ENCODE measurements around the gene SMARCE1.

Gene SMARCE1

GRCh38 chr17:40580140-40580539 is 67.5 kb downstream of the SMARCE1 start:
- POLR2A ChIA-PET, result no interaction called here
- TF ChIP-seq ZNF175 (tag by site-specific recombination; IDR thresholded peaks at IDR 0.05), result no peak
- no peak for TF ChIP-seq HOXC10 (CRISPR knock-in tag; IDR thresholded peaks at IDR 0.05)
- no peak for TF ChIP-seq ZNF354C (tag by site-specific recombination; IDR thresholded peaks at IDR 0.05; ENCODE audit: borderline replicate concordance, low read depth)
- no peak for TF ChIP-seq ZBTB7A (tag by site-specific recombination; IDR thresholded peaks at IDR 0.05; ENCODE audit: low read depth)
- TF ChIP-seq OSR2 (tag by site-specific recombination; IDR thresholded peaks at IDR 0.05), result no peak
- no peak for TF ChIP-seq ZBTB48 (tag by site-specific recombination; IDR thresholded peaks at IDR 0.05)
- no peak for TF ChIP-seq ZNF600 (tag by site-specific recombination; IDR thresholded peaks at IDR 0.05)
- TF ChIP-seq ZBTB1 (tag by site-specific recombination; IDR thresholded peaks at IDR 0.05), result no peak
- no peak for TF ChIP-seq KLF8 (tag by site-specific recombination; IDR thresholded peaks at IDR 0.05)
- no peak for TF ChIP-seq ZNF830 (tag by site-specific recombination; IDR thresholded peaks at IDR 0.05; ENCODE audit: low read depth)
- TF ChIP-seq, protein P1, sequence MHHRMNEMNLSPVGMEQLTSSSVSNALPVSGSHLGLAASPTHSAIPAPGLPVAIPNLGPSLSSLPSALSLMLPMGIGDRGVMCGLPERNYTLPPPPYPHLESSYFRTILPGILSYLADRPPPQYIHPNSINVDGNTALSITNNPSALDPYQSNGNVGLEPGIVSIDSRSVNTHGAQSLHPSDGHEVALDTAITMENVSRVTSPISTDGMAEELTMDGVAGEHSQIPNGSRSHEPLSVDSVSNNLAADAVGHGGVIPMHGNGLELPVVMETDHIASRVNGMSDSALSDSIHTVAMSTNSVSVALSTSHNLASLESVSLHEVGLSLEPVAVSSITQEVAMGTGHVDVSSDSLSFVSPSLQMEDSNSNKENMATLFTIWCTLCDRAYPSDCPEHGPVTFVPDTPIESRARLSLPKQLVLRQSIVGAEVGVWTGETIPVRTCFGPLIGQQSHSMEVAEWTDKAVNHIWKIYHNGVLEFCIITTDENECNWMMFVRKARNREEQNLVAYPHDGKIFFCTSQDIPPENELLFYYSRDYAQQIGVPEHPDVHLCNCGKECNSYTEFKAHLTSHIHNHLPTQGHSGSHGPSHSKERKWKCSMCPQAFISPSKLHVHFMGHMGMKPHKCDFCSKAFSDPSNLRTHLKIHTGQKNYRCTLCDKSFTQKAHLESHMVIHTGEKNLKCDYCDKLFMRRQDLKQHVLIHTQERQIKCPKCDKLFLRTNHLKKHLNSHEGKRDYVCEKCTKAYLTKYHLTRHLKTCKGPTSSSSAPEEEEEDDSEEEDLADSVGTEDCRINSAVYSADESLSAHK (tag by site-specific recombination; IDR thresholded peaks at IDR 0.05), result no peak
- no peak for TF ChIP-seq ZBTB6 (tag by site-specific recombination; IDR thresholded peaks at IDR 0.05)
- CTCF ChIA-PET, result interaction anchor here (1.1 kb wide), 1 partner anchor 35 kb away, joined by 4 read pairs; no protein-coding TSS in a partner anchor
- no peaks in the 10 kb centered on the region for H3K36me3 ChIP-seq (ENCODE audit: control insufficient read depth in 2 of 2, insufficient read depth in 1 of 2, low read length in 2 of 2)
- H3K4me3 ChIP-seq (ENCODE audit: low read depth, low read length), result no peak overlapping the region
- no peaks in the 10 kb centered on the region for H3K4me1 ChIP-seq (ENCODE audit: control insufficient read depth, insufficient read depth, low read length)
- H3K27ac ChIP-seq (ENCODE audit: extremely low read depth, low read depth, low read length), result no peak overlapping the region
- no peaks in the 10 kb centered on the region for H3K9me3 ChIP-seq (ENCODE audit: control insufficient read depth, insufficient read depth, low read depth, low read length)

GRCh38 chr17:40579471-40579870 is 68.1 kb downstream of the SMARCE1 start:
- ChIA-PET CTCF (interaction anchor here (0.6 to 0.9 kb wide), 3 partner anchors 54 to 251 kb away, joined by 4 read pairs; no protein-coding TSS in a partner anchor), POLR2A (no interaction called here)
- no peaks in the 10 kb centered on the region for H3K4me1 ChIP-seq (ENCODE audit: control insufficient read depth, insufficient read depth, low read length)
- no peak overlapping the region for H3K27ac ChIP-seq (ENCODE audit: extremely low read depth, low read depth, low read length)
- H3K4me3 ChIP-seq (ENCODE audit: low read depth, low read length), result no peak overlapping the region
- no peaks in the 10 kb centered on the region for H3K9me3 ChIP-seq (ENCODE audit: control insufficient read depth, insufficient read depth, low read depth, low read length)
- TF ChIP-seq OVOL3 (tag by site-specific recombination; IDR thresholded peaks at IDR 0.05), result no peak
- TF ChIP-seq ZNF366 (tag by site-specific recombination; conservative IDR thresholded peaks at IDR 0.05), result no peak
- no peak for TF ChIP-seq ZNF155 (tag by site-specific recombination; IDR thresholded peaks at IDR 0.05)
- no peak for TF ChIP-seq ZNF549 (tag by site-specific recombination; IDR thresholded peaks at IDR 0.05)
- TF ChIP-seq KLF10 (tag by site-specific recombination; IDR thresholded peaks at IDR 0.05), result no peak
- TF ChIP-seq ZFP3 (tag by site-specific recombination; IDR thresholded peaks at IDR 0.05; ENCODE audit: low read depth), result no peak
- TF ChIP-seq ZNF585B (tag by site-specific recombination; IDR thresholded peaks at IDR 0.05), result no peak
- TF ChIP-seq ZNF654 (tag by site-specific recombination; IDR thresholded peaks at IDR 0.05; ENCODE audit: low read depth), result no peak
- no peak for TF ChIP-seq ZNF324 (tag by site-specific recombination; IDR thresholded peaks at IDR 0.05)
- TF ChIP-seq ZNF350 (tag by site-specific recombination; IDR thresholded peaks at IDR 0.05), result no peak
- TF ChIP-seq, protein P2, sequence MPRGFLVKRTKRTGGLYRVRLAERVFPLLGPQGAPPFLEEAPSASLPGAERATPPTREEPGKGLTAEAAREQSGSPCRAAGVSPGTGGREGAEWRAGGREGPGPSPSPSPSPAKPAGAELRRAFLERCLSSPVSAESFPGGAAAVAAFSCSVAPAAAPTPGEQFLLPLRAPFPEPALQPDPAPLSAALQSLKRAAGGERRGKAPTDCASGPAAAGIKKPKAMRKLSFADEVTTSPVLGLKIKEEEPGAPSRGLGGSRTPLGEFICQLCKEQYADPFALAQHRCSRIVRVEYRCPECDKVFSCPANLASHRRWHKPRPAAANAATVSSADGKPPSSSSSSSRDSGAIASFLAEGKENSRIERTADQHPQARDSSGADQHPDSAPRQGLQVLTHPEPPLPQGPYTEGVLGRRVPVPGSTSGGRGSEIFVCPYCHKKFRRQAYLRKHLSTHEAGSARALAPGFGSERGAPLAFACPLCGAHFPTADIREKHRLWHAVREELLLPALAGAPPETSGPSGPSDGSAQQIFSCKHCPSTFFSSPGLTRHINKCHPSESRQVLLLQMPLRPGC (tag by site-specific recombination; IDR thresholded peaks at IDR 0.05), result no peak
- no peak for TF ChIP-seq ZNF2 (tag by site-specific recombination; IDR thresholded peaks at IDR 0.05)
- TF ChIP-seq ZNF302 (tag by site-specific recombination; IDR thresholded peaks at IDR 0.05; ENCODE audit: low read depth), result no peak
- TF ChIP-seq ZNF202 (tag by site-specific recombination; IDR thresholded peaks at IDR 0.05; ENCODE audit: borderline replicate concordance), result no peak
- no peak for TF ChIP-seq ZFHX2 (tag by site-specific recombination; conservative IDR thresholded peaks at IDR 0.05)
- no peak for TF ChIP-seq ZBTB17 (tag by site-specific recombination; IDR thresholded peaks at IDR 0.05)
- no peaks in the 10 kb centered on the region for H3K36me3 ChIP-seq (ENCODE audit: control insufficient read depth in 2 of 2, insufficient read depth in 1 of 2, low read length in 2 of 2)
